ENCODE data around the gene ANKRD30B.
"Not testable (repeated sequence)": the region's sequence is repeated elsewhere in the genome, so short reads cannot be mapped to it uniquely, and the experiment has no call there.

Gene ANKRD30B, protein sequence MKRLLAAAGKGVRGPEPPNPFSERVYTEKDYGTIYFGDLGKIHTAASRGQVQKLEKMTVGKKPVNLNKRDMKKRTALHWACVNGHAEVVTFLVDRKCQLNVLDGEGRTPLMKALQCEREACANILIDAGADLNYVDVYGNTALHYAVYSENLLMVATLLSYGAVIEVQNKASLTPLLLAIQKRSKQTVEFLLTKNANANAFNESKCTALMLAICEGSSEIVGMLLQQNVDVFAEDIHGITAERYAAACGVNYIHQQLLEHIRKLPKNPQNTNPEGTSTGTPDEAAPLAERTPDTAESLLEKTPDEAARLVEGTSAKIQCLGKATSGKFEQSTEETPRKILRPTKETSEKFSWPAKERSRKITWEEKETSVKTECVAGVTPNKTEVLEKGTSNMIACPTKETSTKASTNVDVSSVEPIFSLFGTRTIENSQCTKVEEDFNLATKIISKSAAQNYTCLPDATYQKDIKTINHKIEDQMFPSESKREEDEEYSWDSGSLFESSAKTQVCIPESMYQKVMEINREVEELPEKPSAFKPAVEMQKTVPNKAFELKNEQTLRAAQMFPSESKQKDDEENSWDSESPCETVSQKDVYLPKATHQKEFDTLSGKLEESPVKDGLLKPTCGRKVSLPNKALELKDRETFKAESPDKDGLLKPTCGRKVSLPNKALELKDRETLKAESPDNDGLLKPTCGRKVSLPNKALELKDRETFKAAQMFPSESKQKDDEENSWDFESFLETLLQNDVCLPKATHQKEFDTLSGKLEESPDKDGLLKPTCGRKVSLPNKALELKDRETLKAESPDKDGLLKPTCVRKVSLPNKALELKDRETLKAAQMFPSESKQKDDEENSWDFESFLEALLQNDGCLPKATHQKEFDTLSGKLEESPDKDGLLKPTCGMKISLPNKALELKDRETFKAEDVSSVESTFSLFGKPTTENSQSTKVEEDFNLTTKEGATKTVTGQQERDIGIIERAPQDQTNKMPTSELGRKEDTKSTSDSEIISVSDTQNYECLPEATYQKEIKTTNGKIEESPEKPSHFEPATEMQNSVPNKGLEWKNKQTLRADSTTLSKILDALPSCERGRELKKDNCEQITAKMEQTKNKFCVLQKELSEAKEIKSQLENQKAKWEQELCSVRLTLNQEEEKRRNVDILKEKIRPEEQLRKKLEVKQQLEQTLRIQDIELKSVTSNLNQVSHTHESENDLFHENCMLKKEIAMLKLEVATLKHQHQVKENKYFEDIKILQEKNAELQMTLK (N-terminal part only)

GRCh38 chr18:14747513-14748474 is at the start of gene ANKRD30B:
ANKRD30B (plus strand) TSS chr18:14748172; CDS start chr18:14748420, 248 bp downstream.
- DNase-seq (ENCODE audit: low read depth, low spot score) = no peak
- peak within 1 kb of the TSS; percentile 13 for H3K4me3 ChIP-seq (ENCODE audit: low read depth, low read length)
- TF ChIP-seq, protein P1, sequence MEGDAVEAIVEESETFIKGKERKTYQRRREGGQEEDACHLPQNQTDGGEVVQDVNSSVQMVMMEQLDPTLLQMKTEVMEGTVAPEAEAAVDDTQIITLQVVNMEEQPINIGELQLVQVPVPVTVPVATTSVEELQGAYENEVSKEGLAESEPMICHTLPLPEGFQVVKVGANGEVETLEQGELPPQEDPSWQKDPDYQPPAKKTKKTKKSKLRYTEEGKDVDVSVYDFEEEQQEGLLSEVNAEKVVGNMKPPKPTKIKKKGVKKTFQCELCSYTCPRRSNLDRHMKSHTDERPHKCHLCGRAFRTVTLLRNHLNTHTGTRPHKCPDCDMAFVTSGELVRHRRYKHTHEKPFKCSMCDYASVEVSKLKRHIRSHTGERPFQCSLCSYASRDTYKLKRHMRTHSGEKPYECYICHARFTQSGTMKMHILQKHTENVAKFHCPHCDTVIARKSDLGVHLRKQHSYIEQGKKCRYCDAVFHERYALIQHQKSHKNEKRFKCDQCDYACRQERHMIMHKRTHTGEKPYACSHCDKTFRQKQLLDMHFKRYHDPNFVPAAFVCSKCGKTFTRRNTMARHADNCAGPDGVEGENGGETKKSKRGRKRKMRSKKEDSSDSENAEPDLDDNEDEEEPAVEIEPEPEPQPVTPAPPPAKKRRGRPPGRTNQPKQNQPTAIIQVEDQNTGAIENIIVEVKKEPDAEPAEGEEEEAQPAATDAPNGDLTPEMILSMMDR (IDR thresholded peaks at IDR 0.05; ENCODE audit: low read depth, low read length) = no peak
- in situ Hi-C loops (cut with HindIII; ENCODE audit: low sequenced_read_pairs) = no loop called here

DNA sequence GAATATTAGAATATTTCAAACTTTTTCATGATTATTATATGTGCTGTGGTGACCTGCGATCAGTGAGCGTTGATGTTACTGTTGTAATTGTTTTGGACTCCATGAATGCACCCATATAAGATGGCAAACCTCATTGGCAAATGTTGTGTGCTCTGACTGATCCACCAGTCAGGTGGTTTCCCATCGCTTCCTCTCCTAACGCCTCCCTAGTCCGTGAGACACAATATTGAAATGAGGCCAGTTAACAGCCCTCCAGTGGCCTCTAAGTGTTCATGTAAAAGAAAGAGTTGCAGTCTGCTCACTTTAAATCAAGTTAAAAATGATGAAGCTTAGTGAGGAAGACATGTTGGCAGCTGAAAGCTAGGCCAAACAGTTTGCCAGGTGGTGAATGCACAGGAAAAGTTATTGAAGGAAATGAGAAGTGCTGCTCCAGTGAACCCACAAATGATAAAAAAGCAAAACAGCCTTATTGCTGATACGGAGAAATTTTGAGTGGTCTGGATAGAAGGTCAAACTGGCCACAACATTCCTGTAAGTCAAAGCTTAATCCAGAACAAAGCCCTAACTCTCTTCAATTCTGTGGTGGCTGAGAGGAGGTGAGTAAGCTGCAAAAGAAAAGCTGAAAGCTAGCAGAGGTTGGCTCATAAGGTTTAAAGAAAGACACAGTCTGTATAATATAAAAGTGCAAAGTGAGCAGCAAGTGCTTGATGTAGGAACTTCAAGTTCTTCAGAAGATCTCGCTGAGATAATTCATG is 46.5 kb upstream of the ANKRD30B start:
- H3K4me3 ChIP-seq (ENCODE audit: low read depth, low read length); in situ Hi-C loops (cut with HindIII; ENCODE audit: low sequenced_read_pairs); DNase-seq (ENCODE audit: low read depth, low spot score): not testable (repeated sequence)

- peak; percentile 1 for DNase-seq (ENCODE audit: low read depth, low spot score)
- in situ Hi-C loops (cut with HindIII; ENCODE audit: low sequenced_read_pairs); H3K4me3 ChIP-seq (ENCODE audit: low read depth, low read length): not testable (repeated sequence)
Observed at GRCh38 chr18:14709761-14710160, 38.2 kb upstream of the ANKRD30B start.

DNA sequence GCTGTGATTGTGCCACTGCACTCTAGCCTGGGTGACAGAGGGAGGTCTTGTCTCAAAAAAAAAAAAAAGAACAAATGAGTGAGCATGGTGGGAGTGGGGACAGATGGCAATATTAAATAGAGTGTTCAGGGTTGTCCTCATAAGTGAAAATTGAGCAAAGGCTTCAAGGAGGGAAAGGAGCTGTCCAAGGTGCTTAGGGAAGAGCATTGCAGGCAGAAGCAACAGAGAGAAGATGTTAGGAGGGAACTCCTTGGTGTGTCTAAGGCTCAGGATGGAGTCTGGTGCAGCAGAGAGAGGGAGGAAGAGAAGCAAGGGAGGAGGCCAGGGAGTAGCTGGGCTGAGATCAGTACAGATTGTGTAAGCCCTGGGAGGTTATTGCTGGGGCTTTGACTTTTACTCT is 26.4 kb upstream of the ANKRD30B start:
- H3K4me3 ChIP-seq (ENCODE audit: low read depth, low read length); in situ Hi-C loops (cut with HindIII; ENCODE audit: low sequenced_read_pairs): not testable (repeated sequence)

DNA sequence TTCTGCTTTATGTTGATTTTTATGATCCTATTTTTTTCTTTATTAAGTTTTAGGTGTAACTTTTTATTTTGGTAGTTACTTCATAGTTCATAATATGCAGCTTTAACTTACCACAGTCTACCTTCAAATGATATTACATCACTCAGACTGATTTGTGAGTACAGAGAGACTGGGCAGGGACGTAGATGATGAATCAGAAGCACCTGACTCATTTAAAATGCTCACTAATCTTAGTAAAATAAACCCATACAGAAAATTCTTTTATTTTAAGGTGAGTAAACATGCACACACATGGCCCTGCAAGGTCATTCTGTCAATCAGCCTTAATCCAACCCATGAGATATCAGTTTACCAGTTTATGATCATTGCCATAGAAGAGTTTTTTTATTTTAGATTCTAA is 8.9 kb upstream of the ANKRD30B start:
- in situ Hi-C loops (cut with HindIII; ENCODE audit: low sequenced_read_pairs); H3K4me3 ChIP-seq (ENCODE audit: low read depth, low read length); DNase-seq (ENCODE audit: low read depth, low spot score): not testable (repeated sequence)

More for the DNA sequence above, 26.4 kb upstream of the ANKRD30B start:
- DNase-seq (ENCODE audit: low read depth, low spot score) = not testable (repeated sequence)

DNA sequence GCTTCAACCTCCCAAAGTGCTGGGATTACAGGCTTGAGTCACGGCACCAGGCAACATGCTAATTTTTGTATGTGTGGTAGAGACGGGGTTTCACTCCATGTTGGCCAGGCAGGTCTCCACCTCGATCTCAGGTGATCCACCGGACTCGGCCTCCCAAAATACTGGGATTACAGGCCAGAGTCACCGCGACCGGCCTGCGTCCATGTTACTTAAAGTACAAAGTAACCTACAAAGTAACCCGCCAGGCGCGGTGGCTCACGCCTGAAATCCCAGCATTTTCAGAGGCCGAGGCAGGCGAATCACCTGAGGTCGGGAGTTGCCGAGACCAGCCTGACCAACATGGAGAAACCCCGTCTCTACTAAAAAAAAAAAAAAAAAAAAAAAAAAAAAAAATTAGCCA is 1.1 kb upstream of the ANKRD30B start:
- TF ChIP-seq, protein P1 (IDR thresholded peaks at IDR 0.05; ENCODE audit: low read depth, low read length) = no peak
- no peak for DNase-seq (ENCODE audit: low read depth, low spot score)
- H3K4me3 ChIP-seq (ENCODE audit: low read depth, low read length) = no peak overlapping the region
- in situ Hi-C loops (cut with HindIII; ENCODE audit: low sequenced_read_pairs) = no loop called here

- TF ChIP-seq, protein P1 (IDR thresholded peaks at IDR 0.05; ENCODE audit: low read depth, low read length) = no peak
- in situ Hi-C loops (cut with HindIII; ENCODE audit: low sequenced_read_pairs) = no loop called here
- H3K4me3 ChIP-seq (ENCODE audit: low read depth, low read length) = peak overlapping the region; percentile 13
- no peak for DNase-seq (ENCODE audit: low read depth, low spot score)
Observed at GRCh38 chr18:14748496-14748895, 524 bp downstream of the ANKRD30B start.

- DNase-seq (ENCODE audit: low read depth, low spot score); H3K4me3 ChIP-seq (ENCODE audit: low read depth, low read length); in situ Hi-C loops (cut with HindIII; ENCODE audit: low sequenced_read_pairs): not testable (repeated sequence)
Observed at GRCh38 chr18:14763566-14763965, 15.6 kb downstream of the ANKRD30B start.

Measured in astrocyte of the spinal cord (primary cell).